HepG2 (cell line): Measurements from ENCODE around the gene RPL23. TPM values are rescaled to one million over a fixed set of nuclear protein-coding genes. Genes with fewer than 3 reads are reported as not detected.

Experiments
- ARNTL ChIP-seq: sonication (generic); formaldehyde crosslinking; IDR thresholded peaks from 2 replicates; pipeline ENCODE4 v1.4.0; 2020; ENCODE audit warnings: mild to moderate bottlenecking, missing genetic modification reagents
- CAMTA2 ChIP-seq: sonication (generic); formaldehyde crosslinking; IDR thresholded peaks from 2 replicates; pipeline ENCODE4 v1.4.0; 2020; ENCODE audit warnings: mild to moderate bottlenecking, missing genetic modification reagents, borderline replicate concordance
- FOSL2 ChIP-seq: sonication (generic); formaldehyde crosslinking; IDR thresholded peaks from 2 replicates; pipeline ENCODE4 v1.4.0; 2020; ENCODE audit warnings: missing genetic modification reagents
- FOXA1 ChIP-seq, 2 experiments: fragments of 450-650 bp in 1 of 2; sonication (generic) in 1 of 2; formaldehyde crosslinking in 1 of 2; IDR thresholded peaks; 2 replicates each; pipeline versions ENCODE4 v1.4.0 to v1.6.1; 2016 to 2020; ENCODE audit warnings: missing genetic modification reagents in 1 of 2
- HNF4A ChIP-seq: sonication (generic); formaldehyde crosslinking; IDR thresholded peaks from 2 replicates; pipeline ENCODE4 v1.4.0; 2020; ENCODE audit warnings: missing genetic modification reagents
- ISL2 ChIP-seq: sonication (generic); formaldehyde crosslinking; IDR thresholded peaks from 2 replicates; pipeline ENCODE4 v1.5.0; 2020; ENCODE audit warnings: missing genetic modification reagents
- KAT8 ChIP-seq: IDR thresholded peaks from 2 replicates; pipeline ENCODE4 v1.6.1; 2016; ENCODE audit warnings: missing genetic modification reagents, missing compliant biosample characterization
- KDM2A ChIP-seq: sonication (generic); formaldehyde crosslinking; IDR thresholded peaks from 2 replicates; pipeline ENCODE4 v1.4.0; 2020; ENCODE audit warnings: low read depth, missing genetic modification reagents, borderline replicate concordance
- MLX ChIP-seq: IDR thresholded peaks from 2 replicates; pipeline ENCODE4 v1.6.1; 2016
- MTF2 ChIP-seq: sonication (generic); formaldehyde crosslinking; IDR thresholded peaks from 2 replicates; pipeline ENCODE4 v1.5.0; 2020; ENCODE audit warnings: missing genetic modification reagents, borderline replicate concordance
- SALL2 ChIP-seq: sonication (generic); formaldehyde crosslinking; IDR thresholded peaks from 2 replicates; pipeline ENCODE4 v1.8.1; 2023; ENCODE audit warnings: mild to moderate bottlenecking, missing genetic modification reagents, inconsistent platforms
- THAP8 ChIP-seq: sonication (generic); formaldehyde crosslinking; IDR thresholded peaks from 2 replicates; pipeline ENCODE4 v1.5.1; 2020; ENCODE audit warnings: missing genetic modification reagents, mild to moderate bottlenecking, borderline replicate concordance
- THYN1 ChIP-seq: sonication (generic); formaldehyde crosslinking; IDR thresholded peaks from 2 replicates; pipeline ENCODE4 v1.8.1; 2023; ENCODE audit warnings: low read depth, mild to moderate bottlenecking, moderate library complexity, missing genetic modification reagents, borderline replicate concordance
- U2AF1 ChIP-seq: fragments of 200-400 bp; formaldehyde crosslinking; optimal IDR thresholded peaks from 2 replicates; pipeline ENCODE3; 2017; ENCODE audit warnings: mild to moderate bottlenecking, low read depth, low read length
- UBTF ChIP-seq: sonication (generic); formaldehyde crosslinking; IDR thresholded peaks from 2 replicates; pipeline ENCODE4 v1.4.0; 2020; ENCODE audit warnings: mild to moderate bottlenecking, missing genetic modification reagents
- ZMYM4 ChIP-seq: sonication (generic); formaldehyde crosslinking; IDR thresholded peaks from 2 replicates; pipeline ENCODE4 v1.8.1; 2023; ENCODE audit warnings: mild to moderate bottlenecking, missing genetic modification reagents
- ZNF317 ChIP-seq: sonication (generic); formaldehyde crosslinking; IDR thresholded peaks from 2 replicates; pipeline ENCODE4 v1.5.0; 2020; ENCODE audit warnings: mild to moderate bottlenecking, missing genetic modification reagents
- ZNF619 ChIP-seq: sonication (generic); formaldehyde crosslinking; IDR thresholded peaks from 2 replicates; pipeline ENCODE4 v1.4.0; 2020; ENCODE audit warnings: mild to moderate bottlenecking, missing genetic modification reagents
- ZNF782 ChIP-seq: sonication (generic); formaldehyde crosslinking; IDR thresholded peaks from 2 replicates; pipeline ENCODE4 v1.4.0; 2020; ENCODE audit warnings: missing genetic modification reagents, mild to moderate bottlenecking, borderline replicate concordance
- ZNF792 ChIP-seq: IDR thresholded peaks from 2 replicates; pipeline ENCODE4 v1.6.1; 2016
- ZNF841 ChIP-seq: sonication (generic); formaldehyde crosslinking; IDR thresholded peaks from 2 replicates; pipeline ENCODE4 v1.8.1; 2023; ENCODE audit warnings: missing genetic modification reagents, borderline replicate concordance
- polyA plus RNA-seq, 8 experiments: library from polyadenylated mRNA; depleted of rRNA in 3 of 8; stranded (reverse) in 7 of 8; unstranded in 1 of 8; fragments of >200 nt; fragmentation: Illumina TruSeq in 4 of 8; extraction: Trizol in 4 of 8; gene quantifications; 2 replicates each; pipeline versions ENCODE4 v1.2.1 to v1.2.3, GENCODE V29; 2011 to 2016; ENCODE audit warnings: low read depth in 4 of 8, missing spikeins in 1 of 8, mixed read lengths in 1 of 8; ENCODE audit not compliant: insufficient read depth in 1 of 8
- total RNA-seq, 5 experiments: library from RNA; depleted of rRNA; stranded (reverse); fragments of >200 nt; fragmentation: Illumina TruSeq; extraction: Trizol; gene quantifications; 2 replicates each; pipeline ENCODE4 v1.2.3, GENCODE V29; 2016; ENCODE audit warnings: low read depth in 1 of 5
- TF ChIP-seq, protein P1 (sequence below): sonication (generic); formaldehyde crosslinking; IDR thresholded peaks from 2 replicates; pipeline ENCODE4 v1.4.0; 2020; ENCODE audit warnings: missing genetic modification reagents
- TF ChIP-seq, protein P2 (sequence below): sonication (generic); formaldehyde crosslinking; conservative IDR thresholded peaks from 2 replicates; pipeline ENCODE4 v1.4.0; 2020; ENCODE audit warnings: missing genetic modification reagents

RPL23 gene
- total and polyA plus RNA-seq, 2 of the 13 experiments (the other 11 are each of a cell fraction or from before 2014, with no cell fraction given) = 2,790 to 4,860 TPM

- TF ChIP-seq, protein P1, sequence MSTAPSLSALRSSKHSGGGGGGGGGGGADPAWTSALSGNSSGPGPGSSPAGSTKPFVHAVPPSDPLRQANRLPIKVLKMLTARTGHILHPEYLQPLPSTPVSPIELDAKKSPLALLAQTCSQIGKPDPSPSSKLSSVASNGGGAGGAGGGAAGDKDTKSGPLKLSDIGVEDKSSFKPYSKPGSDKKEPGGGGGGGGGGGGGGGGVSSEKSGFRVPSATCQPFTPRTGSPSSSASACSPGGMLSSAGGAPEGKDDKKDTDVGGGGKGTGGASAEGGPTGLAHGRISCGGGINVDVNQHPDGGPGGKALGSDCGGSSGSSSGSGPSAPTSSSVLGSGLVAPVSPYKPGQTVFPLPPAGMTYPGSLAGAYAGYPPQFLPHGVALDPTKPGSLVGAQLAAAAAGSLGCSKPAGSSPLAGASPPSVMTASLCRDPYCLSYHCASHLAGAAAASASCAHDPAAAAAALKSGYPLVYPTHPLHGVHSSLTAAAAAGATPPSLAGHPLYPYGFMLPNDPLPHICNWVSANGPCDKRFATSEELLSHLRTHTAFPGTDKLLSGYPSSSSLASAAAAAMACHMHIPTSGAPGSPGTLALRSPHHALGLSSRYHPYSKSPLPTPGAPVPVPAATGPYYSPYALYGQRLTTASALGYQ (CRISPR knock-in tag) = peak; percentile 76; the same call in 1 of the 2 replicates
- peak; percentile 40 for TF ChIP-seq HNF4A (CRISPR knock-in tag)
- TF ChIP-seq CAMTA2 (CRISPR knock-in tag) = no peak
- TF ChIP-seq ARNTL = 0 out of 2 replicates have a peak, but pooled peaks have one; percentile 9
- no peak for TF ChIP-seq ZNF841 (CRISPR knock-in tag)
- no peak for TF ChIP-seq FOXA1 (IDR thresholded peaks at IDR 0.05)
- no peak for TF ChIP-seq FOXA1 (CRISPR knock-in tag; IDR thresholded peaks at IDR 0.05)
- TF ChIP-seq THYN1 = no peak
- TF ChIP-seq, protein P2, sequence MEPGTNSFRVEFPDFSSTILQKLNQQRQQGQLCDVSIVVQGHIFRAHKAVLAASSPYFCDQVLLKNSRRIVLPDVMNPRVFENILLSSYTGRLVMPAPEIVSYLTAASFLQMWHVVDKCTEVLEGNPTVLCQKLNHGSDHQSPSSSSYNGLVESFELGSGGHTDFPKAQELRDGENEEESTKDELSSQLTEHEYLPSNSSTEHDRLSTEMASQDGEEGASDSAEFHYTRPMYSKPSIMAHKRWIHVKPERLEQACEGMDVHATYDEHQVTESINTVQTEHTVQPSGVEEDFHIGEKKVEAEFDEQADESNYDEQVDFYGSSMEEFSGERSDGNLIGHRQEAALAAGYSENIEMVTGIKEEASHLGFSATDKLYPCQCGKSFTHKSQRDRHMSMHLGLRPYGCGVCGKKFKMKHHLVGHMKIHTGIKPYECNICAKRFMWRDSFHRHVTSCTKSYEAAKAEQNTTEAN (CRISPR knock-in tag) = 0 out of 2 replicates have a peak, but pooled peaks have one; percentile 5
- no peak; the same call in 1 of the 2 replicates for TF ChIP-seq ZNF619 (CRISPR knock-in tag)
- TF ChIP-seq THAP8 (CRISPR knock-in tag) = no peak
- TF ChIP-seq MTF2 (CRISPR knock-in tag) = 0 out of 2 replicates have a peak, but pooled peaks have one; percentile 46
- TF ChIP-seq ZNF782 = no peak
- peak; percentile 54 for TF ChIP-seq ZMYM4
- TF ChIP-seq SALL2 (CRISPR knock-in tag) = peak; percentile 26; the same call in 1 of the 2 replicates
- TF ChIP-seq ZNF317 (CRISPR knock-in tag) = no peak
- TF ChIP-seq MLX (CRISPR knock-in tag) = no peak
- TF ChIP-seq UBTF = peak; percentile 43; the same call in 1 of the 2 replicates
- TF ChIP-seq KAT8 = peak; percentile 76
- TF ChIP-seq ZNF792 (CRISPR knock-in tag) = peak; percentile 20; the same call in 1 of the 2 replicates
- TF ChIP-seq KDM2A (CRISPR knock-in tag) = 0 out of 2 replicates have a peak, but pooled peaks have one; percentile 6
- peak; percentile 21 for TF ChIP-seq U2AF1
- 0 out of 2 replicates have a peak, but pooled peaks have one; percentile 8 for TF ChIP-seq FOSL2 (CRISPR knock-in tag)
- TF ChIP-seq ISL2 (CRISPR knock-in tag) = peak; percentile 55
These were observed 13.9 kb upstream of the RPL23 start (continued) for GRCh38 chr17:38867179-38867967.
